ENCODE results near the gene XK. TPM values are rescaled to one million over a fixed set of nuclear protein-coding genes. Genes with fewer than 3 reads are reported as not detected.

Gene XK
- total and polyA plus RNA-seq, 2 experiments from 2014 or later: 1.2 to 3.5 TPM

DNA sequence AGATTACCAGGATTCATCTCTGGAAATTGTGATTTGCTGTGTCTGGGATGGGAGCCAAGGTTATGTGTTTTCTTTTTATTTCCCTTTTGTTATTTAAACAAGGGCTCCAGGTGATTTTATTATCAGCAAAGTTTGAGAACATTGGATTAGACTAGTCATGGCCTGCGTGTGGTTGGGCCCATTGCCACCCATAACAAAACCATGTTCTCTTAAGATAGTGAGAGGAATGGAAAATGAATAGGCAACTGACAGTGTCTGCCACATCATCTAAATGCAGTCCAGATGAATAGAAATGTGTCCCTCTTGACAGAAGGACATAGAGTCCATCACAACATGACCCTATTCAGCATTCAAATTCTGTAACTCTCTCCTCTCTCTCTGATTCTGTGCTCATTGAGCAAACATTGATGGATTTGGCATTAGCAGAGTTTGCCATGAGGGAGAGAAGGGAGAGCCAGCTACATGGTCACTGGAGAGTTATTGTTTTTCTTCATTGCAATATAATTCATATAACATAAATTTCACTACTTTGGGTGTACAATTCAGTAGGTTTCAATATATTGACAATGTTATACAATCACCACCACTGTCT, 11.7 kb downstream of the XK start:
- 54% methylated on average over 1 of the region's 1 CpG for WGBS (ENCODE audit: low lambda C conversion rate, missing lambda C conversion rate)
- H3K79me2 ChIP-seq: no peaks in the 10 kb centered on the region
- no peaks in the 10 kb centered on the region for H3K27me3 ChIP-seq
- no peak for DNase-seq (ENCODE audit: low spot score)
- H3K36me3 ChIP-seq (replicated peaks; ENCODE audit: insufficient read depth, low read depth): no peaks in the 10 kb centered on the region
- TF ChIP-seq EZH2 (IDR thresholded peaks at IDR 0.05; ENCODE audit: borderline replicate concordance) (no peak), EZH2phosphoT487 (IDR thresholded peaks at IDR 0.05; ENCODE audit: low read depth, severe bottlenecking, unreplicated experiment) (no peak)
- TF ChIP-seq, protein P1, sequence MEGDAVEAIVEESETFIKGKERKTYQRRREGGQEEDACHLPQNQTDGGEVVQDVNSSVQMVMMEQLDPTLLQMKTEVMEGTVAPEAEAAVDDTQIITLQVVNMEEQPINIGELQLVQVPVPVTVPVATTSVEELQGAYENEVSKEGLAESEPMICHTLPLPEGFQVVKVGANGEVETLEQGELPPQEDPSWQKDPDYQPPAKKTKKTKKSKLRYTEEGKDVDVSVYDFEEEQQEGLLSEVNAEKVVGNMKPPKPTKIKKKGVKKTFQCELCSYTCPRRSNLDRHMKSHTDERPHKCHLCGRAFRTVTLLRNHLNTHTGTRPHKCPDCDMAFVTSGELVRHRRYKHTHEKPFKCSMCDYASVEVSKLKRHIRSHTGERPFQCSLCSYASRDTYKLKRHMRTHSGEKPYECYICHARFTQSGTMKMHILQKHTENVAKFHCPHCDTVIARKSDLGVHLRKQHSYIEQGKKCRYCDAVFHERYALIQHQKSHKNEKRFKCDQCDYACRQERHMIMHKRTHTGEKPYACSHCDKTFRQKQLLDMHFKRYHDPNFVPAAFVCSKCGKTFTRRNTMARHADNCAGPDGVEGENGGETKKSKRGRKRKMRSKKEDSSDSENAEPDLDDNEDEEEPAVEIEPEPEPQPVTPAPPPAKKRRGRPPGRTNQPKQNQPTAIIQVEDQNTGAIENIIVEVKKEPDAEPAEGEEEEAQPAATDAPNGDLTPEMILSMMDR (IDR thresholded peaks at IDR 0.05; ENCODE audit: poor library complexity): no peak
- no peak overlapping the region for H3K27ac ChIP-seq
- H3K4me2 ChIP-seq: no peak overlapping the region
- H3K4me1 ChIP-seq (ENCODE audit: insufficient read depth): no peaks in the 10 kb centered on the region
- H3K4me3 ChIP-seq: no peak overlapping the region
- no peaks in the 10 kb centered on the region for H3K9me3 ChIP-seq (ENCODE audit: low read depth)
- H2AFZ ChIP-seq: no peak overlapping the region
- H4K20me1 ChIP-seq (ENCODE audit: insufficient read depth, poor library complexity, severe bottlenecking): no peaks in the 10 kb centered on the region
- no peaks in the 10 kb centered on the region for H3K9me2 ChIP-seq (replicated peaks; ENCODE audit: insufficient read depth)

DNA sequence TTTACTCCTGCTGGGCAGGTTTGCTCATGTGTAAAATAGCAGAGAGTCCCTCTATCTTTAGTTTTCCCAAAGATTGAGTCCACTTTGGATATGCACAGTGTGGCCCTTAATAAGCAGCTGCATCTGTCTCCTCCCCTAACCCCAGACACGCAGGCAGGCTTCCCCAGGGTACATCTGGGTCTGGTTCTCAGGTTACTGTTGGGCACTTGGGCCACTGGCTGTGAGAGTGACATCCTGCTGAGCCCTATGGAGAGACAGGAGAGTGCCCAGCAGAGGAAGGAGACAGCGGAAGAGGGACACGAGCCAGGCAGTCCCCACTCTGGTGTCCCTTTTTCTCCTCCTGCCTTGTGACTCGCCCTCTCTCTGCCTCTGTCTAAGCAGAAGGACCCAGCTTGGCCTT, 16.0 kb downstream of the XK start:
- H3K27me3 ChIP-seq: no peaks in the 10 kb centered on the region
- 64% methylated on average over 4 of the region's 4 CpGs for WGBS (ENCODE audit: low lambda C conversion rate, missing lambda C conversion rate)
- H3K4me1 ChIP-seq (ENCODE audit: insufficient read depth): no peaks in the 10 kb centered on the region
- no peak overlapping the region for H3K4me2 ChIP-seq
- no peaks in the 10 kb centered on the region for H3K9me3 ChIP-seq (ENCODE audit: low read depth)
- H2AFZ ChIP-seq: no peak overlapping the region
- no peak for DNase-seq (ENCODE audit: low spot score)
- H4K20me1 ChIP-seq (ENCODE audit: insufficient read depth, poor library complexity, severe bottlenecking): no peaks in the 10 kb centered on the region
- H3K79me2 ChIP-seq: no peaks in the 10 kb centered on the region
- no peak overlapping the region for H3K4me3 ChIP-seq
- no peak overlapping the region for H3K27ac ChIP-seq
- H3K9me2 ChIP-seq (replicated peaks; ENCODE audit: insufficient read depth): no peaks in the 10 kb centered on the region
- TF ChIP-seq, protein P1 (IDR thresholded peaks at IDR 0.05; ENCODE audit: poor library complexity): no peak
- no peak for TF ChIP-seq EZH2 (IDR thresholded peaks at IDR 0.05; ENCODE audit: borderline replicate concordance)
- TF ChIP-seq EZH2phosphoT487 (IDR thresholded peaks at IDR 0.05; ENCODE audit: low read depth, severe bottlenecking, unreplicated experiment): no peak
- no peaks in the 10 kb centered on the region for H3K36me3 ChIP-seq (replicated peaks; ENCODE audit: insufficient read depth, low read depth)

DNA sequence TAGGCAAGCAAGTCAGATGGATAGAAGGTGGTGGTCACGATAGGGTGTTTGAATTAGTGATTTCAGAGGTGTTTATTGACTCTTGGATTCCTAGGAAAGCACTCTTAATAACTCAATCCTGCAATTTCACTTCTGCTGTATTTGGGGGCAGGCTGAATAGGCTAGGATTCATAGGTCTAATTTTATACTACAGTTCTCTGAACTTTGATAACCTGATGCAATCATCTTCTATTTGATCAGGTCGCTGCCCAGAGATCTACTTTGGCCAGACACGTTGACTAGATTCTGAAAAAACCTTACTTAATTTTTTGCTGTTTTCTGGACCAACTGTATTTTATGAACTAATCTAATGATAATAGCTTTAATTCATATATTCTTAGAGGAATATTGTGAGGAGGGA, 26.4 kb downstream of the XK start:
- H4K20me1 ChIP-seq (ENCODE audit: insufficient read depth, poor library complexity, severe bottlenecking): no peaks in the 10 kb centered on the region
- H3K4me2 ChIP-seq: no peak overlapping the region
- TF ChIP-seq EZH2 (IDR thresholded peaks at IDR 0.05; ENCODE audit: borderline replicate concordance): no peak
- TF ChIP-seq, protein P1 (IDR thresholded peaks at IDR 0.05; ENCODE audit: poor library complexity): no peak
- H3K9me3 ChIP-seq (ENCODE audit: low read depth): no peaks in the 10 kb centered on the region
- no peak for DNase-seq (ENCODE audit: low spot score)
- H3K27ac ChIP-seq: no peak overlapping the region
- H3K36me3 ChIP-seq (replicated peaks; ENCODE audit: insufficient read depth, low read depth): no peaks in the 10 kb centered on the region
- 51% methylated on average over 3 of the region's 3 CpGs for WGBS (ENCODE audit: low lambda C conversion rate, missing lambda C conversion rate)
- no peaks in the 10 kb centered on the region for H3K4me1 ChIP-seq (ENCODE audit: insufficient read depth)
- no peaks in the 10 kb centered on the region for H3K79me2 ChIP-seq
- no peak overlapping the region for H2AFZ ChIP-seq
- H3K9me2 ChIP-seq (replicated peaks; ENCODE audit: insufficient read depth): no peaks in the 10 kb centered on the region
- H3K27me3 ChIP-seq: no peaks in the 10 kb centered on the region
- no peak overlapping the region for H3K4me3 ChIP-seq

DNA sequence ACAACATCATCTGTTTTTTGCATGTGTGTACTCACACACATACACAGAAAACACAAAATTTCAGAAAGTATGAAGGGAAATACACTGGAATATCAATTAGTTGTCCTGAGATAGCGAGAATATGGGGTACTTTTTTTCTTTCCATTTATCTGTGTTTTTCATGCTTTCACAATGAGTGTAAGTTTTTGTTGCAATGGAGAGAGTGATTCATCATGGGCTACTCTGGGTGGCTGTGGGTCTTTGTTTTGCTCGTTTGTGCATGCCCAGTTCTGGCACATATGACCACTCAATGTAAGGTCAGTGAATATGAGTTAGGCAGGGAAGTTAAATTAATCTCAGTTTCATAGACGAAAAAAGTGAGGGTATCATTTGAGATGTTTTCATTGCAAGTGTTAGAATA, 26.9 kb downstream of the XK start:
- H3K4me3 ChIP-seq: no peak overlapping the region
- 57% methylated on average over 3 of the region's 3 CpGs for WGBS (ENCODE audit: low lambda C conversion rate, missing lambda C conversion rate)
- H3K9me3 ChIP-seq (ENCODE audit: low read depth): no peaks in the 10 kb centered on the region
- no peaks in the 10 kb centered on the region for H3K4me1 ChIP-seq (ENCODE audit: insufficient read depth)
- no peak overlapping the region for H3K4me2 ChIP-seq
- H3K79me2 ChIP-seq: no peaks in the 10 kb centered on the region
- H2AFZ ChIP-seq: no peak overlapping the region
- no peaks in the 10 kb centered on the region for H3K9me2 ChIP-seq (replicated peaks; ENCODE audit: insufficient read depth)
- no peaks in the 10 kb centered on the region for H3K36me3 ChIP-seq (replicated peaks; ENCODE audit: insufficient read depth, low read depth)
- H3K27ac ChIP-seq: no peak overlapping the region
- no peak for TF ChIP-seq EZH2phosphoT487 (IDR thresholded peaks at IDR 0.05; ENCODE audit: low read depth, severe bottlenecking, unreplicated experiment)
- no peak for TF ChIP-seq EZH2 (IDR thresholded peaks at IDR 0.05; ENCODE audit: borderline replicate concordance)
- TF ChIP-seq, protein P1 (IDR thresholded peaks at IDR 0.05; ENCODE audit: poor library complexity): no peak
- no peak for DNase-seq (ENCODE audit: low spot score)
- H3K27me3 ChIP-seq: no peaks in the 10 kb centered on the region
- H4K20me1 ChIP-seq (ENCODE audit: insufficient read depth, poor library complexity, severe bottlenecking): no peaks in the 10 kb centered on the region

Data from hepatocyte (in vitro differentiated cells).